Measurements from ENCODE around the gene SRGAP2C.
"Not testable (repeated sequence)": the region's sequence is repeated elsewhere in the genome, so short reads cannot be mapped to it uniquely, and the experiment has no call there.

SRGAP2C gene

DNA sequence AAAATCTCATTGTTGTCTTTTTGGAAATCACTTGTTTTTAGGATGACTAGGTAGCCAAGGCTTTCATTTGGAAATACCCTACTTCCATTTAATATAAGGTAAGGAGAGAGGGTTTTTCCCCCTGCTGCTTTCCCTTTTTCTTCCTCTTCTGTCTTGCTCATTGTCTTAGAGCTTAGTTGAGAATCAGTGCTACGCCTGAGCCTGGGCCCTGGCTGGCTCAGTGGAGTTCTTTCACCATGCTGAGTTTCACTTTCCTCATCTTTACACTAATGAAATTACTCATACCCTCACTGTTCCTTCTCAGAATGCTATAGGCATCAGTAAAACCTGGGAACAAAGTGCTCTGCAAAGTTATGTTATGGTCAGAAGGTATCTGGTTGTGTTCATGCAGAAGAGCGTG, 154.8 kb downstream of the SRGAP2C start:
- H3K36me3 ChIP-seq (ENCODE audit: insufficient read depth, low read length); H3K9ac ChIP-seq (ENCODE audit: insufficient read length); H3K9me3 ChIP-seq (ENCODE audit: low read depth, low read length); DNase-seq (ENCODE audit: low read depth, low spot score); H3K27ac ChIP-seq; H3K4me3 ChIP-seq: not testable (repeated sequence)

DNA sequence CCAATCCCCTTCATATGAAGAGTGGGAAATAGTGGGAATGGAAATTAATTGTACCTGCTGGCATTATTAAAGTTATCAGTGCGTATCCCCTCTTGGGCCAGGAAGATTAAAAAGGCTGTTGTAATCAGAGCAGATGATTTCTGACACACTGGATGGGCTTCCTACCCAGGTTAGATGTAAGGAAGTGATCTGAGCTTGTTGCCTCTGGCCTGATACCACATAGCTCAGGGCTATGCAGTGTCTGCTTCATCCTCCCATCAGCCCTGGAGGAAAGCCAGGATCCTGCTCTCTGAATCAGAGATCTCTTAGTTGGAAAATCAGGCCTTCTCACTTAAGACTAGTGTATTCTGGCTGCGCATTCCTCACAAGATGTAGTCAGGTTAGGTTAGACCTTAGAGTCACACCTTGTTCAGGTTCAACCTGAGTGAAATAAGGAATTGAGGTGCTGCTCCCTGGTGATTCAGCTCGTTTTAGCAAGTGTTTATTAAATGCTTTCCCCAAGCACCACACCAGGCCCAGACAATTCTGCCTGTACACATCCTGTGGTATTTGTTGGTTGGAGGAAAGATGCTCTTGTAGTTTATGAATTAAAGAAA, 158.6 kb downstream of the SRGAP2C start:
- not testable (repeated sequence) for DNase-seq (ENCODE audit: low read depth, low spot score); H3K9me3 ChIP-seq (ENCODE audit: low read depth, low read length)

DNA sequence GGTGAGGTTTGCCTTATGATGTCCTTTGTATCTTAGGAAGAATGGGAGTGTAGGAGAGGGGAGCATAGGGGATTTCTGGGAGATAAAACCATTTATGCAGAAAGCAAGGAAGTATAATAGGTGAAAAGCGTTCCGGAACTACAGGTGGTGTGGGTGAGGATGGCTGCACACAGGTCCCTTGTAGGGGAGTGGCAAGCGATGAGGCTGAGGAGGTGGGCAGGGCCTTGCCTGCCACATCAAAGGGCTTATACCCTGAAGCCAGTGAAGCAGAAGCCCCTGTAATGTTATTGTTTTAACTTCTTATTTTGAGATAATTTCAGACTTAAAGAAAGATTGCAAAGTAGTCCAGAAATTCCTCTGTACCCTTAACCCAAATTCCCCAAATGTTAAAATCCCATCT, 159.6 kb downstream of the SRGAP2C start:
- not testable (repeated sequence) for DNase-seq (ENCODE audit: low read depth, low spot score); H3K4me3 ChIP-seq; H3K9ac ChIP-seq (ENCODE audit: insufficient read length); H3K27ac ChIP-seq; H3K36me3 ChIP-seq (ENCODE audit: insufficient read depth, low read length); H3K9me3 ChIP-seq (ENCODE audit: low read depth, low read length)

More for the DNA sequence above, 158.6 kb downstream of the SRGAP2C start:
- H3K9ac ChIP-seq (ENCODE audit: insufficient read length); H3K36me3 ChIP-seq (ENCODE audit: insufficient read depth, low read length); H3K4me3 ChIP-seq; H3K27ac ChIP-seq: not testable (repeated sequence)

DNA sequence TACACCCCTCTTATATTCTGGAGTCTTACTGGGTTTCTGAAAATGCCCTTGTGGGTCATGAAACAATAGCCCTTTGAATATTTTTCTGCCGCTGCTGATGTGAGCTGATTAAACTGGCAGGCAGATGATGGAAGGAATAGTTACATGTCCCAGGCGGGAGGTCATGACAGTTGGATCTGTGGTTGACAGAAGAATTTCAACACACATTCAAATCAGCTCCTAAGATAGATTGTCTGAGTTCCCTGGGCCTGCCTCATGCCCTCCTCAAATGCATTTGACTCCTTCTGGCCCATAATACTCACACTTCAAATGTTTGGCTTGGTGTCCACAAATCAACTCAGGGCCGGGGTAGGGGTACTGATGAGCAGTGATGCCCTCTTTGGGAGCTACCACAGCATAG, 161.9 kb downstream of the SRGAP2C start:
- H3K9me3 ChIP-seq (ENCODE audit: low read depth, low read length); DNase-seq (ENCODE audit: low read depth, low spot score); H3K36me3 ChIP-seq (ENCODE audit: insufficient read depth, low read length); H3K27ac ChIP-seq; H3K9ac ChIP-seq (ENCODE audit: insufficient read length); H3K4me3 ChIP-seq: not testable (repeated sequence)

DNA sequence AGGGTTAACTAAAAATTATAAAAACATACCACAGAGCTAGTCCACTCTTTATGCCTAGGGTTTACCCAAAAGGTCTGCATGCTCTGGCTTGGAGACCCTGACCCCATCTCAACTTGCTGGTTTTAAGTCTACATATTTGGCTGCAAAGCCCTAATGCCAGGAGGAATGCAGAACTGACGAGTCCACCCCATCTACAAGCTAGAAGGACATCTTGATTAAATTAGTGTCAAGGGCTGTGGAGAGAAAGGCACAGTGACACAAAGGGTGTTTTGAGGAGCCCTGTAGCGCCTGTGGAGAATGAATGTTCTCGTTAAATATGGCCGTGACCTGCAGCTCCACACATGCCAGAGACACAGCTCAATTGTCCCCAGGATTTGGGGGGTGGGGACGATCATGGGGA, 162.7 kb downstream of the SRGAP2C start:
- not testable (repeated sequence) for H3K9me3 ChIP-seq (ENCODE audit: low read depth, low read length); H3K36me3 ChIP-seq (ENCODE audit: insufficient read depth, low read length); H3K27ac ChIP-seq; DNase-seq (ENCODE audit: low read depth, low spot score); H3K4me3 ChIP-seq; H3K9ac ChIP-seq (ENCODE audit: insufficient read length)

DNA sequence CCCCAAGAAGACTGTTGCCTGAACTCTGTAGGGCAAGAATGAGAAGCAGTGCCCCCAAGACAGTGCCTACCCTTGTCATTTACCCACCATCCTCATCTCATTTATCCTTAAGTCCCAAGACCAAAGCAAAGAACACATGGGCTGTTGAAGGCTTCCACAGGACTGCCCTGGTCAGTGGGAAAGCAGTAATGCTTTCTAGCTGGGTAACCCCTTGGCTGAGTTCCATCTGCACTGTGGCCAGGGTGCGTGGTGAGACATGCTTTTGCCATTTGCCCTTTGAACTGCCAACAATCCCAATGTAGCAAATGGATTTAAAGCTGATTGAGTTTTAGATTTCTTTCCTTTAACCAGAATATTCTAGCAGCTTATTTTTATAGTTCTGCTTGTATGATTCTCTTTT, 163.3 kb downstream of the SRGAP2C start:
- H3K36me3 ChIP-seq (ENCODE audit: insufficient read depth, low read length); H3K9me3 ChIP-seq (ENCODE audit: low read depth, low read length); H3K4me3 ChIP-seq; H3K9ac ChIP-seq (ENCODE audit: insufficient read length); DNase-seq (ENCODE audit: low read depth, low spot score); H3K27ac ChIP-seq: not testable (repeated sequence)

DNA sequence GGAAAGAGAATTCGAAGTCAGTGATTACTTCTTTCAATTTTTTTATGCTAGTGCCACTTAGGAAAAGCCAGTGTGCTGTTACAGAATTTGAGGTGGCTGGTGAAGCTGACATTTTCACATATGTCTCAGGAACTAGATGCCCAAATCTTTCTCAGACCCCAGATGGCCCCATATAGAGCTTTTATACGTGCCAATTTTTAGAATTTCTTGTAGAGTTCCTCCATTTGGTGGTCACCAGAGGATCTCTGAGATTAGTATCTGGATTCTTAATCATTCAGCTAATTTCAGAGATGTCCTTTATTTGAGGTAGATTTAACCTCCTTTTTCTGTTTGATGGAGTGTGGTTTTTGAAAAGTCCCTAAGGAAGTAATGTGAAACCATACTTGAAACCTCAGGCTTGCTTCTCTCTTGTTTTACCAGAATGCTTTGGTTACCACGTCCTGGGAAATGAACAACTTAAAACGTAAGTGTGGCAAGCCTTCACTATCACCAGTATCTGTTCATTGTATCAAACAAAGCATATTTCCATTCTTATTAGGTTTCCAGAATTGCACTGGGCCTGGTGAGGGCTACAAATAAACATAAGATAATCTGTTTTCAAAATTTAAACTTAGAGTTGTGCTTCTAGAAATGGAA, 164.7 kb downstream of the SRGAP2C start:
- H3K9me3 ChIP-seq (ENCODE audit: low read depth, low read length); H3K27ac ChIP-seq; H3K9ac ChIP-seq (ENCODE audit: insufficient read length); H3K4me3 ChIP-seq; DNase-seq (ENCODE audit: low read depth, low spot score); H3K36me3 ChIP-seq (ENCODE audit: insufficient read depth, low read length): not testable (repeated sequence)

DNA sequence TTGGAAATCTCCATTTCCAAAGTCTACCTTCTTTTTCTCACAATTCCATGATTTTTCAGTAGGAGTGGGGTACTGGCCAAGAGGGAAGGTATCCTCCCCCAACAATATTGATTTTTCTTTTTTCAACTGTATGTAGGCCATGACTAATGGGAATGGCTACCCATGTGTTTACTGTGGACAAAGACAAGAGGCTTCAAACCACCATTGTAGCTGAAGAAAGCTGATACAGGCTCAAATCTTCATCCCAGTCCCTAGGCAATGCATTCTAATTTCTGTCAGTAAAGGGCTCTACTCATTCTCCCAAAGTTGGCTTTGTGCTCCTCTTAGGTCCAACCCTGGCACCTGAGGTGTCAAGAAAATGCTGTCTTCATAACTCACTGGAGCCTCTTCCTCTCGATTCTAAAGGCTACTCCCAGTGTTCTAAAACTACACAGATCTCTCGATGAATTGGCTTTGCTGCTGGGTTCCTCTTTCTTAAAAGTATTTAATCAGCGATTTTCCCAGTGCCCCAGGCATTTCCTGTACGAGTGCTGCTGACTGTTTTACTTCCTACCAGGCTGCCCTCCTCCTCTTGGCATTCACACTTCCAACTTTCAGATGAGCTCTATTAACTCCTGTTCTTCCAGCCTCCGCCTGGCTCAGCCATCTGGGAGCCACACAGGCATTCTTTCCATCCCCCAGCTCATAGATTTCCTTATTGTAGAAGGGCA, 171.1 kb downstream of the SRGAP2C start:
- not testable (repeated sequence) for H3K27ac ChIP-seq; H3K9me3 ChIP-seq (ENCODE audit: low read depth, low read length); H3K36me3 ChIP-seq (ENCODE audit: insufficient read depth, low read length); DNase-seq (ENCODE audit: low read depth, low spot score); H3K9ac ChIP-seq (ENCODE audit: insufficient read length); H3K4me3 ChIP-seq

DNA sequence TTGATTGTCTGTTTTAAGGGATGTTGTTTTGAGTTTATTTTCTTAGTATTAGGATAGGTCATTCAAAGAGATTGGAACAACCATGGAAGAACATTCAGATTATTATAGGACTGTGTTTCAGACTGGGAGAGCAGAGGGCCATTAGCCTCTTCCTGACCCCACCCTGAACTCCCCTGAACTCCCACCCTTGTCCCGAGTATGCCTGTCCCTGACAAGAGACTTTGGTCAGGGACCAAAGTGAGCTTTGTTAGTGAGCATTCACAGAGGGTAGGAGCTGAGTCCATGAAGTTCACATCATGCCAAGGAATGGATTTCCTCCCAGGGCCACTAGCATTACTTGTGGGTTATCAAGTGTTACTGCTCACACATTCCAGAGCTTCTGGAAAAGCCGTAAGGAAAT, 172.0 kb downstream of the SRGAP2C start:
- H3K9me3 ChIP-seq (ENCODE audit: low read depth, low read length); H3K9ac ChIP-seq (ENCODE audit: insufficient read length); DNase-seq (ENCODE audit: low read depth, low spot score); H3K27ac ChIP-seq; H3K4me3 ChIP-seq; H3K36me3 ChIP-seq (ENCODE audit: insufficient read depth, low read length): not testable (repeated sequence)

DNA sequence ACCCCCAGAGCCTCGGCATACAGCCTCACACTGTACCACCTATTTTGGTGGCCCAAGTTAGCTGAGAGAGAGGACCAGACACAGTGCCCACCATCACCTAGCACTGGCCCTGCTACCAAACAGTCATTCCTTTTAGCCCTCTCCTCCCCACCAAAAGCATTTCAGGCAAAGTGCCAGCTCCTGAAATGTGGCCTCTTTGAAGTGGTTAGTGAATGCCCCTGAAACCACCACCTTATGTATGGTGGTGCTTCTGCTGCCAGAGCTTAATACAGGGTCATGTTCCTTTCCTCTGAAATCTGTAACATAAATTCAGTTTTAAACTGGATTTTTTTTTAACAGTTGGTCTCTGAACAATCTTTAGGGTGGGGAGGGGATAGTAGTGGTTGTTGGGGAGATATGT, 175.8 kb downstream of the SRGAP2C start:
- not testable (repeated sequence) for H3K9me3 ChIP-seq (ENCODE audit: low read depth, low read length); DNase-seq (ENCODE audit: low read depth, low spot score); H3K9ac ChIP-seq (ENCODE audit: insufficient read length); H3K4me3 ChIP-seq; H3K27ac ChIP-seq; H3K36me3 ChIP-seq (ENCODE audit: insufficient read depth, low read length)

DNA sequence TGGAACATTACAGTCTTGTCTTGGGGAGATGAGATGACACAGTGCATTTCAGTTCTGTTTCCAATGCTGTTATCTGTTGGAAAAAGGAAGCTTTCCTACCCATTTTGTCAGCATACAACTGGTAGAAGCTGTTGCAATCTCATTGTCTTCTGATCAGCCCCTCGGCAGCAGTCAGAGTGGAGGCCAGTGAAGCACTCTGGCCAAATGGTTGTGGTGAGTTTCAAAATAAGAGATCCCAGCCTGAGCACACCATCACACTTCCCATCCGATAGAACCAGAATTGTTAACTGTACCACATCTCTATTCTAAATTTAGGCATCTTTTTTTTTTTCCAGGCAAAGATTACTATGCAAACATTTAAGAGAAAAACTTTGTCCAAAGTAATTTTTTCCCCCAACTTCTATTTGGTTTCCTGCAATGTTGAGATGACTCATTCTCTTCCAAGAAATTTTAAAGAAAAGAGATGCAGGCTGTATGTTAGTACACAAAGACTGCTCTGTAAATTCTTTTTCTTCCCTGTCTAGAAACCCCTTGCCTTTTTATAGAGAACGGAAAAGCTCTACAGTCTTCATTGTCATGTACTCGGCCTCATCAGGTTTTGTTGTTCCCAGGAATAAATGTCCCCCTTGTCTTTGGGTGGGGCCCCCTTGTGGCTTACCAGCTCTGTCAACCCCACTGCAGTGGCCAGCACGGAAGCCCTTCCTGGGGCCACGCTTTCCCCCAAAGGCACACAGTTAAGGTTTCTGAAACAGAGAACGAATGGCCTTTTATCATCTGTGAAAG, 176.9 kb downstream of the SRGAP2C start:
- not testable (repeated sequence) for H3K9ac ChIP-seq (ENCODE audit: insufficient read length); H3K4me3 ChIP-seq; H3K36me3 ChIP-seq (ENCODE audit: insufficient read depth, low read length); H3K9me3 ChIP-seq (ENCODE audit: low read depth, low read length); H3K27ac ChIP-seq; DNase-seq (ENCODE audit: low read depth, low spot score)

DNA sequence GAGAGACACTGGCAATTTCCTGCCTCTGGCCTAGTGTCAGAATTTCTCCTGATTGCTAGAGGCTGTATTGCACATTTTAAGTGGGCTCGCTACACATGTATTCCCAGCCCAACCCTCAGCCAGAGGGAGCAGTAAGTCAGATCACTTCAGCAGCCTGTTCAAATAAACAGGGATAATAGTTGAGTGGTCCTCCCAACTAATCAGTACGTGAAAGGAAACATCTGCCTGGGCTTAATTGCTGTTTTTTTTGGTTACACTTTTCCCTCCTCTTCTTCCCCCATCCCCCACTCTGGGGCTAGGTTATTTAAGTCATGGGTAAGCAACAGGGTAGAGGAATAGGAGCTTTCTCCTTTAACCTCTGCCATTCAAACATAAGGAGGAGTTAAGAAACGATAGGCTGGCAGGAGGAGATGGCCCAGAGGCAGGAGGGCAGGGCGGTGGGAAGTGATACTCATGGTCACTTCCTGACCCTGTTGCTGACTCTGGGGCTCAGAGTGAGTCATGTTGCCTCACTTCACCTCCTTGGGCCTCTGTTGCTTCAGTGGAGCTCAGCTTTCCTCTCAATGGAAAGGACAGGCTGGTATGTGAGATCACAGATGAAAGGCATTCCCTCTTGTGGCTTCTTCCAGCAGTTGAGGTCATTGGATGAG, 177.6 kb downstream of the SRGAP2C start:
- not testable (repeated sequence) for H3K27ac ChIP-seq; H3K9me3 ChIP-seq (ENCODE audit: low read depth, low read length); H3K9ac ChIP-seq (ENCODE audit: insufficient read length); H3K4me3 ChIP-seq; H3K36me3 ChIP-seq (ENCODE audit: insufficient read depth, low read length); DNase-seq (ENCODE audit: low read depth, low spot score)

DNA sequence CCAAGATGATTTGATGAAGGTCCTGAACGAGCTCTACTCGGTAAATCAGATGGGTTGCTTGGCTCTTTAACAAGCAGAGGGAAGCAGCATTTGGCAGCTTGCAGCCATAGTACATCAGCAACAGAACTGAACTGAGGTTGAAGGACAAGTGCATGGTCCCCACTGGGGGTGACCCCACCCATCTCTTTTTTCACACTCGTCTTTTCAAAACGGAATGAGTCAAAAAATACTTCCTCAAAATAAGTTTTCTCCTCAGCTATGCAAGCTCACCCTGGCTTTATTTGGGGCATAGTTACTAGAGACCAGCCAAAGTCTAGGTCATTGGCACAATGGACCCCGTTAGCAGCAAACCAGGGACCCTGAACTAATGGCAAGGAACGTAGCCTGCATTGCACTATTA, 180.5 kb downstream of the SRGAP2C start:
- not testable (repeated sequence) for H3K36me3 ChIP-seq (ENCODE audit: insufficient read depth, low read length); H3K9me3 ChIP-seq (ENCODE audit: low read depth, low read length); H3K27ac ChIP-seq; DNase-seq (ENCODE audit: low read depth, low spot score); H3K4me3 ChIP-seq; H3K9ac ChIP-seq (ENCODE audit: insufficient read length)

DNA sequence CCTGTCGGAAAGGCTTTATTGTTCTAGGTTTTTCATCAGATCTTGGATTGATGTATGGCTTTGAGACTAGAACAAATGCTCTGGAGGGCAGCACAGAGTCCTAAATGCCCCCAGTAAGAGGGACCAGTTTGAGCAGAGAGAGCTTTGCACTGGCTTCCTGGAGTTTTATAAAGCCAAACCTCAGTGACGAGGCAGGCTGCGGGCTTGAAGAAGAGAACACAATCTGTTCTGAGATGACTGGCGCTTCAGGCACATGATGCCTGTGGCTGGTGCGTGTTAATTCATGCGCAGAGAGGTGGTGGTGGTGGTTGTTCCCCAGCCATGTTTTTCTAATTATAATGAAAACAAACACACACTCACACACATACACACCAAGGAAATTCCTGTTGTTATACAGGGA, 180.9 kb downstream of the SRGAP2C start:
- H3K9ac ChIP-seq (ENCODE audit: insufficient read length); H3K4me3 ChIP-seq; DNase-seq (ENCODE audit: low read depth, low spot score); H3K9me3 ChIP-seq (ENCODE audit: low read depth, low read length); H3K36me3 ChIP-seq (ENCODE audit: insufficient read depth, low read length); H3K27ac ChIP-seq: not testable (repeated sequence)
